B cell (primary cell): ENCODE data around the gene G3BP1. TPM values are rescaled to one million over a fixed set of nuclear protein-coding genes. Genes with fewer than 3 reads are reported as not detected.

ENCODE experiments used
- ATAC-seq: fragments of 200-7000 bp; cut with Tn5 transposase; one replicate; pipeline ENCODE4 v1.10.0; 2021; ENCODE audit warnings: low read depth, mild to moderate bottlenecking, moderate number of reproducible peaks, moderate library complexity
- CTCF ChIA-PET: fragments of 350-600 bp; sonication (Branson Sonifier 250); formaldehyde crosslinking; loops from one replicate; lab custom pipeline; 2021; ENCODE audit warnings: antibody characterized with exemption, inconsistent platforms; lab: Charles Lee
- POLR2A ChIA-PET: fragments of 350-600 bp; sonication (Branson Sonifier 250); formaldehyde crosslinking; loops from one replicate; lab custom pipeline; 2021; ENCODE audit warnings: antibody characterized with exemption; lab: Charles Lee
- DNase-seq: peaks from one replicate; pipeline ENCODE4 v3.0.0; 2013
- H2AFZ ChIP-seq: 2 replicates; pipeline ENCODE4 v1.6.1; 2012; ENCODE audit warnings: mild to moderate bottlenecking, low read depth, low read length; ENCODE audit not compliant: insufficient read depth, poor library complexity, severe bottlenecking
- H3K27ac ChIP-seq, 2 donors: 1 replicate in 1 of 2; 2 replicates in 1 of 2; pipeline ENCODE4 v1.5.1; 2012 to 2013; ENCODE audit warnings: low read length in 2 of 2, mild to moderate bottlenecking in 2 of 2, moderate library complexity in 1 of 2
- H3K27me3 ChIP-seq, 4 experiments: fragments of 200-600 bp in 1 of 4; sonication (generic) in 1 of 4; replicated peaks in 1 of 4; 1 replicate in 2 of 4; 2 replicates in 2 of 4; pipeline versions ENCODE4 v1.6.1 to v1.7.0; 2013 to 2016; ENCODE audit warnings: low read length in 3 of 4, mild to moderate bottlenecking in 2 of 4, mixed read lengths in 1 of 4, moderate library complexity in 1 of 4; ENCODE audit not compliant: insufficient read depth in 4 of 4, control insufficient read depth in 3 of 4; ENCODE audit errors: control extremely low read depth in 1 of 4
- H3K36me3 ChIP-seq, 2 experiments: replicated peaks in 1 of 2; 1 replicate in 1 of 2; 2 replicates in 1 of 2; pipeline versions ENCODE4 v1.6.1 to v1.7.1; 2013; ENCODE audit warnings: low read length in 1 of 2; ENCODE audit not compliant: insufficient read depth in 2 of 2, control insufficient read depth in 1 of 2; ENCODE audit errors: control extremely low read depth in 1 of 2, extremely low read depth in 1 of 2
- H3K4me1 ChIP-seq, 2 donors: fragments of 200-600 bp in 1 of 2; sonication (generic) in 1 of 2; 1 replicate in 1 of 2; 2 replicates in 1 of 2; pipeline versions ENCODE4 v1.5.1 to v1.6.1; 2013 to 2017; ENCODE audit warnings: low read length in 2 of 2; ENCODE audit not compliant: control insufficient read depth in 2 of 2, insufficient read depth in 2 of 2
- H3K4me2 ChIP-seq: replicated peaks from 2 replicates; pipeline ENCODE3; 2012; ENCODE audit warnings: mild to moderate bottlenecking, low read depth, low read length; ENCODE audit not compliant: poor library complexity, severe bottlenecking
- H3K4me3 ChIP-seq, 5 experiments: fragments of 200-600 bp in 1 of 5; sonication (generic) in 1 of 5; 1 replicate in 3 of 5; 2 replicates in 2 of 5; pipeline versions ENCODE4 v1.5.1 to v1.7.0; 2011 to 2016; ENCODE audit warnings: low read length in 4 of 5, mild to moderate bottlenecking in 4 of 5, low read depth in 2 of 5, control low read depth in 1 of 5, moderate library complexity in 1 of 5; ENCODE audit not compliant: insufficient read depth in 1 of 5; ENCODE audit errors: control extremely low read depth in 1 of 5, extremely low read depth in 1 of 5
- H3K79me2 ChIP-seq: fragments of 200-600 bp; sonication (generic); one replicate; pipeline ENCODE4 v1.6.0; 2016; ENCODE audit warnings: low read length; ENCODE audit not compliant: control insufficient read depth, insufficient read depth
- H3K9ac ChIP-seq: fragments of 200-600 bp; sonication (generic); 2 replicates; pipeline ENCODE4 v1.6.1; 2017; ENCODE audit warnings: mild to moderate bottlenecking, low read length, moderate library complexity
- H3K9me3 ChIP-seq, 3 donors: one replicate each; pipeline versions ENCODE4 v1.6.1 to v1.7.1; 2013; ENCODE audit warnings: low read length in 2 of 3; ENCODE audit not compliant: control insufficient read depth in 2 of 3, insufficient read depth in 1 of 3; ENCODE audit errors: control extremely low read depth in 1 of 3
- H4K20me1 ChIP-seq: 2 replicates; pipeline ENCODE4 v1.6.0; 2012; ENCODE audit warnings: mild to moderate bottlenecking, low read length; ENCODE audit not compliant: insufficient read depth, control insufficient read depth, poor library complexity, severe bottlenecking
- H3K27ac Mint-ChIP-seq: one replicate; pipeline ENCODE4 v1.8.0; 2021; ENCODE audit warnings: mixed read lengths
- H3K27me3 Mint-ChIP-seq: one replicate; pipeline ENCODE4 v1.8.0; 2021; ENCODE audit warnings: mixed read lengths
- H3K4me1 Mint-ChIP-seq: one replicate; pipeline ENCODE4 v1.8.0; 2021; ENCODE audit warnings: mixed read lengths
- H3K4me3 Mint-ChIP-seq: one replicate; pipeline ENCODE4 v1.8.0; 2021; ENCODE audit warnings: mixed read lengths
- H3K9me3 Mint-ChIP-seq: one replicate; pipeline ENCODE4 v1.8.0; 2022; ENCODE audit warnings: mixed read lengths; ENCODE audit not compliant: insufficient read depth
- CTCF ChIP-seq: fragments of 200-600 bp; IDR thresholded peaks from one replicate; pipeline ENCODE4 v1.8.0; 2022; ENCODE audit warnings: antibody characterized with exemption, mild to moderate bottlenecking
- EZH2 ChIP-seq: IDR thresholded peaks from 2 replicates; pipeline ENCODE4 v1.6.1; 2012; ENCODE audit warnings: borderline replicate concordance, low read depth, mild to moderate bottlenecking, moderate library complexity, low read length; ENCODE audit not compliant: insufficient read depth, poor library complexity, severe bottlenecking
- WGBS: methylation state at CpG from one replicate; pipeline ENCODE4 v1.1.5; 2013; ENCODE audit warnings: missing lambda C conversion rate; ENCODE audit not compliant: insufficient coverage; 5-methylcytosine and 5-hydroxymethylcytosine counted together
- intact Hi-C: fragments of 100-400 bp; cut with micrococcal nuclease; formaldehyde crosslinking; loops from one replicate; pipeline ENCODE4 v1.10.0; 2022
- polyA plus RNA-seq: library from polyadenylated mRNA; depleted of rRNA; stranded (reverse); fragments of >200 nt; gene quantifications from 2 replicates; pipeline ENCODE4 v1.2.3, GENCODE V29; 2012
- total RNA-seq, 2 donors: library from RNA; stranded (reverse); fragments of 120-200 nt in 1 of 2; gene quantifications; 1 replicate in 1 of 2; 2 replicates in 1 of 2; pipeline versions ENCODE4 v1.2.3 to v1.2.4, GENCODE V29; 2013 to 2022

G3BP1 gene
- total and polyA plus RNA-seq, 2 donors (not counting 1 experiment from before 2014, with no cell fraction given), result 12.7 to 159 TPM

- Histone ChIP-seq H3K36me3 (peaks cover 3 to 6% of the 10 kb centered on the region in 2 experiments), H3K9me3 (peaks cover 0 to 7% (median 2%) of the 10 kb centered on the region in 3 donors), H3K27ac (no peak overlapping the region), H3K4me3 (no peak overlapping the region), H4K20me1 (no peaks in the 10 kb centered on the region), H3K27me3 (no peaks in the 10 kb centered on the region), H3K4me1 (no peaks in the 10 kb centered on the region), H2AFZ (no peak overlapping the region), H3K4me2 (no peak overlapping the region), H3K79me2 (no peaks in the 10 kb centered on the region), H3K9ac (no peak overlapping the region)
- DNase-seq, result no peak
- intact Hi-C loops, result no loop called here
- CTCF ChIA-PET, result no interaction called here
- H3K27me3 Mint-ChIP-seq, result no peaks in the 10 kb centered on the region
- no peak overlapping the region for H3K4me3 Mint-ChIP-seq
- WGBS, result 100% methylated on average over 1 of the region's 7 CpGs
- POLR2A ChIA-PET, result no interaction called here
- H3K27ac Mint-ChIP-seq, result no peak overlapping the region
- no peaks in the 10 kb centered on the region for H3K4me1 Mint-ChIP-seq
- no peak for ATAC-seq
- no peak for TF ChIP-seq CTCF
- no peak for TF ChIP-seq EZH2
- H3K9me3 Mint-ChIP-seq, result peaks cover 8% of the 10 kb centered on the region
These were observed 41.4 kb upstream of the G3BP1 start for GRCh38 chr5:151730381-151730780.

- no peak for ATAC-seq
- H3K79me2 ChIP-seq, result peaks cover 7% of the 10 kb centered on the region
- H3K4me1 Mint-ChIP-seq, result no peaks in the 10 kb centered on the region
These were observed 38.2 kb upstream of the G3BP1 start for GRCh38 chr5:151733358-151734063.

More at GRCh38 chr5:151733358-151734063, 38.2 kb upstream of the G3BP1 start:
- Histone ChIP-seq H3K9me3 (peaks cover 0 to 7% (median 2%) of the 10 kb centered on the region in 3 donors), H3K27me3 (no peaks in the 10 kb centered on the region), H3K27ac (no peak overlapping the region), H3K4me1 (no peaks in the 10 kb centered on the region), H3K4me2 (no peak overlapping the region), H3K4me3 (no peak overlapping the region), H4K20me1 (no peaks in the 10 kb centered on the region), H2AFZ (no peak overlapping the region), H3K9ac (no peak overlapping the region), H3K36me3 (peaks cover 6 to 8% of the 10 kb centered on the region in 2 experiments)
- CTCF ChIA-PET, result no interaction called here
- no peaks in the 10 kb centered on the region for H3K27me3 Mint-ChIP-seq
- H3K9me3 Mint-ChIP-seq, result peaks cover 8% of the 10 kb centered on the region
- WGBS, result 97% methylated on average over 5 of the region's 9 CpGs
- no peak for DNase-seq
- H3K27ac Mint-ChIP-seq, result no peak overlapping the region
- no peak for TF ChIP-seq EZH2
- TF ChIP-seq CTCF, result no peak
- intact Hi-C loops, result no loop called here
- POLR2A ChIA-PET, result no interaction called here
- no peak overlapping the region for H3K4me3 Mint-ChIP-seq
